GM18498 (cell line): ENCODE results near the gene YWHAQ.

Source experiments
- ATAC-seq: cut with Tn5 transposase; IDR thresholded peaks from one replicate; pipeline ENCODE4 v1.9.1; 2021; ENCODE audit warnings: mild to moderate bottlenecking, moderate library complexity; ENCODE audit not compliant: unreplicated experiment

The YWHAQ gene

GRCh38 chr2:9655441-9656269 is 24.9 kb upstream of the YWHAQ start:
- peak; percentile 36 for ATAC-seq

- no peak for ATAC-seq
Measured at GRCh38 chr2:9654452-9655100, 23.8 kb upstream of the YWHAQ start.

- no peak for ATAC-seq
Measured at GRCh38 chr2:9653485-9654271, 22.9 kb upstream of the YWHAQ start.

- no peak for ATAC-seq
Measured at GRCh38 chr2:9652898-9653479, 22.2 kb upstream of the YWHAQ start.

- ATAC-seq: no peak
Measured at GRCh38 chr2:9652267-9652666, 21.5 kb upstream of the YWHAQ start.

GRCh38 chr2:9650119-9650821 is 19.5 kb upstream of the YWHAQ start:
- ATAC-seq: no peak

GRCh38 chr2:9649261-9649660 is 18.5 kb upstream of the YWHAQ start:
- ATAC-seq: no peak

- no peak for ATAC-seq
Measured at GRCh38 chr2:9648821-9649220, 18.0 kb upstream of the YWHAQ start.

- ATAC-seq: no peak
Measured at GRCh38 chr2:9647884-9648283, 17.1 kb upstream of the YWHAQ start.

- ATAC-seq: no peak
Measured at GRCh38 chr2:9646196-9647030, 15.6 kb upstream of the YWHAQ start.

- no peak for ATAC-seq
Measured at GRCh38 chr2:9644603-9645002, 13.8 kb upstream of the YWHAQ start.

- no peak for ATAC-seq
Measured at GRCh38 chr2:9644021-9644420, 13.2 kb upstream of the YWHAQ start.

GRCh38 chr2:9641641-9642040 is 10.8 kb upstream of the YWHAQ start:
- no peak for ATAC-seq

- ATAC-seq: no peak
Measured at GRCh38 chr2:9640403-9641104, 9.8 kb upstream of the YWHAQ start.

- ATAC-seq: no peak
Measured at GRCh38 chr2:9639740-9640343, 9.0 kb upstream of the YWHAQ start.

- ATAC-seq: no peak
Measured at GRCh38 chr2:9639000-9639602, 8.3 kb upstream of the YWHAQ start.

GRCh38 chr2:9638532-9638931 is 7.7 kb upstream of the YWHAQ start:
- ATAC-seq: no peak

- ATAC-seq: no peak
Measured at GRCh38 chr2:9637330-9637729, 6.5 kb upstream of the YWHAQ start.
